NCI-H82 (cell line): ENCODE measurements around the gene ZBED1.
"Not testable (repeated sequence)": the region's sequence is repeated elsewhere in the genome, so short reads cannot be mapped to it uniquely, and the experiment has no call there.

Experiments
- DNase-seq: peaks from one replicate; lab custom pipeline; 2025; lab: John Stamatoyannopoulos, UW

ZBED1 gene

GRCh38 chrX:2500803-2501558 lies at the start of gene ZBED1, which contains the start of gene DHRSX:
ZBED1 (minus strand) TSS chrX:2500976; CDS start chrX:2490719, 10,257 bp downstream.
DHRSX (minus strand) TSS chrX:2500976; CDS start chrX:2500925, 51 bp downstream.
- no peak for DNase-seq

DNA sequence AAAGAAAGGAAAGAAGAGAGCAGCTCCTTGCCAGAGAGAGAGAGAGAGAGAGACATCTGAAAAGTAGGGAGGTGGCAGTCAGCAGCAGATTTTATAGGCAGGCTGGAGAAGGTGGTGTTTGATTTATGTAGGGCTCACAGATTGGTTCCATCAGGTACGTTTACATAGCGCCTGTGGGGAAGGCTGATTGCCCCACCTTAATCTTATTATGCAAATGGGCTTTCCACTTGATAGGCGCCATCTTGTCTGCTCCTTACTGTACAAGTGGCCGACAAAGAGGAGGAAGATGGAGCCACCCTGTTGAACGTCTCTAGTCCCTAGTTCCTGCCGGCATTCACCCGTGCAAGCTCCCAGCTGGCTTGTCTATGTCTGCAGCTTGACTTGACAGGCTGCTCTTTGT lies 49.1 kb upstream of the ZBED1 start:
- DNase-seq = peak; percentile 90

GRCh38 chrX:2548711-2549423 lies 48.1 kb upstream of the ZBED1 start:
- peak; percentile 32 for DNase-seq

- no peak for DNase-seq
Observed at GRCh38 chrX:2547736-2548135, 47.0 kb upstream of the ZBED1 start.

GRCh38 chrX:2546496-2546895 lies 45.7 kb upstream of the ZBED1 start:
- DNase-seq = no peak

DNA sequence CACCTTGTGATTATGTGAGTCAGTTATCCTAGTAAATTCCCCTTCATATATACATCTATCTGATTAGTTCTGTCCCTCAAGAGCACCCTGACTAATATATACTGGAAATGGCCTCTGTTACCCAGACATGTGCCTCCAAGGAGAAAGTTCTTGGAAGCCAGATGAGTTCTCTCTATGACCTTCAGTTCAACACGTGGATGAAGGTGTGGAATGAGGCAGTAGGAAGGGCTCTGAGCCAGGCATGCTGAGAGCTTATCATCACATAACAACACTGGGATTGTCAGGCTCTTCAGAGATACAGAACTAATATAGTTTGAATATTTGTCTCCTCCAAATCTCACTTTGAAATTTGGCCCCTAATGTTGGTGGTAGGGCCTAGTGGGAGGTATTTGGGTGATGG lies 44.4 kb upstream of the ZBED1 start:
- DNase-seq = no peak

DNA sequence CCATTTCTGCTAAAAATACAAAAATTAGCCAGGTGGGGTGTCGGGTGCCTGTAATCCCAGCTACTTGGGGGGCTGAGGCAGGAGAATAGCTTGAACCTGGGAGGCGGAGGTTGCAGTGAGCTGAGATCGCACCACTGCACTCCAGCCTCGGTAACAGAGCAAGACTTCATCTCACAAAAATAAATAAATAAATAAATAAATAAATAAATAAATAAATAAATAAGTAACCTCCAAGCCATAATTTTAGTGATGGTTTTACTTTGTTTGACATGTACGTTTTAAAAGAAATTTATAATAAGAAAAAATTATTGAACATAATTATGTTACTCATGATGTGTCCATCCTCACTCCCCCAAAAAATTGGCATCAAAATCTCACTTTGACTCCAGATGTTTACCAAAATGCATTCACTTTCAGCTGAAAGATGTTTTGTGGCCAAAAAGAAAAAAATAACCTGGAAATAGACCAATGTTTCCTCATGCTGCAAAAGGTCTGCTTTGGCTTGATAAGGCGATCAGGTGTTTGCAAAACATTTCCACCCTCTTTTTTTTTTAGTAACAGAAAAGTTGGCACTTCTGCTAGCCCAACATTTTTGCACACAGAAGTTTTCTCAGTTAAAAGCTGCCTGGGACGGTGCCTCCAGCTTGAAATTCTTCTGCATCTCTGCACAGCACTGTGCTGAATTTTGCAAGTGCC lies 42.2 kb upstream of the ZBED1 start:
- DNase-seq = no peak

GRCh38 chrX:2541603-2542002 lies 40.8 kb upstream of the ZBED1 start:
- no peak for DNase-seq

DNA sequence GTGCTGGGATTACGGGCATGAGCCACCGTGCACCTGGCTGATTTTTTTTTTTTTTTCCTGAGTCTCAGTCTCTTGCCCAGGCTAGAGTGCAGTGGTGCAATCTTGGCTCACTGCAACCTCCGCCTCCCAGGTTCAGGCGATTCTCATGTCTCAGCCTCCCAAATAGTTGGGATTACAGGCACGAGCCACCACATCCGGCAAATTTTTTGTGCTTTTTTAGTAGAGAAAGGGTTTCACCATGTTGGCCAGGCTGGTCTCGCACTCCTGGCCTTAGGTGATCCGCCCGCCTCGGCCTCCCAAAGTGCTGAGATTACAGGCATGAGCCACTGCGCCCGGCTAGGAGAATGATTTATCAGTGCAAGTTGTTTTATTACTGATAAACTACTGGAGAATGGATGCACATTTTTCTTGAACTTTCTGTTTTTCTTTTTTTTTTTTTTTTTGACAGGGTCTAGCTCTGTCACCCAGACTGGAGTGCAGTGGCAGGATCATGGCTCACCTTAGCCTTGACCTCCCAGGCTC lies 39.7 kb upstream of the ZBED1 start:
- no peak for DNase-seq

DNA sequence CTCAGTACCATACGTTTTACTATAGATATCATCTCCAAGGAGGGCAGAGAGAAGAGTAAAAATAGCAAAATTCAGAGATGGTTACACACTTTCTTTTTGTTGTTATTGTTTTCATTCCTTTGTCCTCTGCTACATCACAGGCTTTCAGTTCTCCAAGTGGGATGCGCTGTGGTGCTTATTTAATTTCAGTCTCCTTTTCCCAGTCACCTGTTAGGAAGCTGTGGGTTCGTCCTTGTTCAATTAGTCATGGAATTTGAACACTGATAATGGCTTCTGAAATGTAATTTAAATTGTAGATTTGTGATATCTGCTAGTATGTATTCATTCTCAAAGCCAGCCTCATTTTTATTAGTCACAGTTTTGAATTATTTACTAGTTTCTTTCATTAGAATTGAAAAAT lies 38.8 kb upstream of the ZBED1 start:
- DNase-seq = no peak

GRCh38 chrX:2538031-2538757 lies 37.4 kb upstream of the ZBED1 start:
- no peak for DNase-seq

DNA sequence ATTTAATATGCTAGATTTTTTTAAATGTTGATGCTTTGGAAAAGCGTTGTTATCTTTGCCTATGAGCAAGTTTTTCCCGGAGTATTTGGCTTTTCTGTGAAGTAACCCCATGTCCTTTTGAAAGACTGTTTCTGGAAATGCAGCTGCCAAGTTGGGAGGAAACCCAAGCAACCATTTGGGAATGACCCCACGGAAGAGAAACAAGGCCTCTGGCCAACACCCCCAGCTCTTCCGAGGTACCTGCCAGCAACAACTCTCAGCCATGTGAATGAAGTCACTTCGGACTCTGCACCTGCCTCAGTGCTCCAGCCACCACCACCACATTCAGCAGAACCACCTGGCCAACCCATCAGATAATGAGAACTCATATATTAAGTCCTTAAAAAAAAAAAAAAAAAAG lies 36.2 kb upstream of the ZBED1 start:
- DNase-seq = no peak

DNA sequence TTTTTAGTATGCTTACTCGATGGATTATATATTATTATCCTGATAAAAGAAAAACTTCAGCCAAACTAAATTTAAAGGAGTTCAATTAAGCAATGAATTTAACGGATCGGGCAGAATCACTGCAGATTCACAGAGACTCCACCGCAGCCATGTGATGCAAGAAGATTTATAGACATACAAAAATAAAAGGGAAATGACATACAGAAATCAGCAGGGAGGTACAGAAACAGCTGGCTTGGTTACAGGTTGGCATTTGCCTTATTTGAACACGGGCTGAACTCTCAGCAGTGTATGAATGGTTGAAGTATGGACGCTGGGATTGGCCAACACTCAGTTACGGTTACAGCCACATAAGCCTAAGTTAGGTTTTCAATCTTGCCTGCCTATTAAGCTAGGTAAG lies 35.4 kb upstream of the ZBED1 start:
- DNase-seq = no peak

DNA sequence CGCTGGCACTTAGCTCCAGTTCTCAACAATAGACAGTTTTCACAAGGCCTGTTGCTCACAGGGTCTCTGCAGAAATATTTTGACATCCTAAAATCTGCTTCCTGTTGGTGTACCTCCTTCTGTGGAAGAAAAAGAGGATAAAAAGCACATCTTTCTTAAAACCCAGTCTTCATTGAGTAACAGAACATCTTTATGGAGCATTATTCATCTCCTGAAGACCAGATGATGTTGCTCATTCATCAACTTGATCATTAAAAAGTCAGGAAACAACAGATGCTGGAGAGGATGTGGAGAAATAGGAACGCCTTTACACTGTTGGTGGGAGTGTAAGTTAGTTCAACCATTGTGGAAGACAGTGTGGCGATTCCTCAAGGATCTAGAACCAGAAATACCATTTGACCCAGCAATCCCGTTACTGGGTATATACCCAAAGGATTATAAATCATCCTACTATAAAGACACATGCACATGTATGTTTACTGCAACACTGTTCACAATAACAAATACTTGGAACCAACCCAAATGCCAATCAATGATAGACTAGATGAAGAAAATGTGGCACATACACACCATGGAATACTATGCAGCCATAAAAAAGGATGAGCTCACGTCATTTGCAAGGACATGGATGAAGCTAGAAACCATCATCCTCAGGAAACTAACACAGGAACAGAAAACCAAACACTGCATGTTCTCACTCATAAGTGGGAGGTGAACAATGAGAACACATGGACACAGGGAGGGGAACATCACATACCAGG lies 33.7 kb upstream of the ZBED1 start:
- not testable (repeated sequence) for DNase-seq

DNA sequence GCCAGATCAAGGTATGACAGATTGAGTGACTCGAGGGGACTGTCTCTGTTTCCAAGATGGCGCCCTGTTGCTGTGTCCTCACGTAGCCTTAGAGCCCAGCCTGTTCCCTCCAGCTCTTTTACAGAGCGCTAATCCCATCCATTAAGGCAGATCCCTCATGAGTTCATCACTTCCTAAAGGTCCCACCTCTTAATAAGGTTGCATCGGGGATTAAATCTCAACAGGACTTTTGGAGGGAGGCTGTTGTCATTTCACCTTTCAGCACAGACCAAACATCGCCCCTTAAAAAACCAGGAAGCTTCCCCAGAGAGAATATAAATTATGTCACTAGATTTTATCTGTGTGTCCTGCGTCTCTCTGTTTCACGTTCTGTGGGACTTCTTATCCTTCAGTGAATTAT lies 32.6 kb upstream of the ZBED1 start:
- DNase-seq = peak; percentile 97

GRCh38 chrX:2526390-2526789 lies 25.6 kb upstream of the ZBED1 start:
- no peak for DNase-seq

- DNase-seq = peak; percentile 1
Observed at GRCh38 chrX:2523911-2524310, 23.1 kb upstream of the ZBED1 start.

- DNase-seq = no peak
Observed at GRCh38 chrX:2521927-2522386, 21.2 kb upstream of the ZBED1 start.

DNA sequence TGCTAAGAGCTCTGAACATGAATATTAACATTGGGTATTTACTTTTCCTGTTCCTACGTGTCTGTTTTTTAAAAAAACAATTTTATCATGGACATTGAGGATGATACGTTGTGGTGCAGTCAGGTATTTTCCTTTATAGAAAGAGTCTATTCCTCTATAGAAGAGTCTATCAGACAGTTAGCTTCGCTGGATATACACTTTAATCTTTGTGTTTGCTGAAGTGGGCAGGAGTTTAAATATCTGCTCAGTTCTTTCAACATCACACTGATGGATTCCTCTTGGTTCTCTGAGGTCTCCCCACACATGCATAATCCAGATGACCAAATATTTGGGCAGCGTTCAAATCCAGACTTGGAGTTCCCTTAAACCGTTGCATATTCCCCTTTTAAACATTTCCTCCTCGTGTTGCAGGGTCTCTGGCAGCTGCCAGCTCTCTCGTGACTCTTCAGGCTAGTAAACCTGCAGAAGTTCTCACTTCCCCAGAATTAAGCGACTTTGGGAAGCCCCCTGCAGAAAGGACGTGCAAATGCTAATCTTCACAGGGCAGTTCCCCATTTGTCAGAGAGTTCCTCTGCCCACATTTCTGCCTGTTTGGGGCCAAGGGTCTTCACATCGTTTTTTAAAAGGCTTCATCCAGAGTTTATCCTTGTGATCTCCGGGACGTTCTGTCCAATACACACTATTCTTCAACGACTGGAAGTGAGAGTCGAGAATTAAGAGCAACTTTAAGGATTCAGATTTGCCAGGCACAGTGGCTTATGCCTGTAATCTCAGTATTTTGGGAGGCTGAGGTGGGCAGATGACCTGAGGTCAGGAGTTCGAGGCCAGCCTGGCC lies 20.5 kb upstream of the ZBED1 start:
- no peak for DNase-seq

DNA sequence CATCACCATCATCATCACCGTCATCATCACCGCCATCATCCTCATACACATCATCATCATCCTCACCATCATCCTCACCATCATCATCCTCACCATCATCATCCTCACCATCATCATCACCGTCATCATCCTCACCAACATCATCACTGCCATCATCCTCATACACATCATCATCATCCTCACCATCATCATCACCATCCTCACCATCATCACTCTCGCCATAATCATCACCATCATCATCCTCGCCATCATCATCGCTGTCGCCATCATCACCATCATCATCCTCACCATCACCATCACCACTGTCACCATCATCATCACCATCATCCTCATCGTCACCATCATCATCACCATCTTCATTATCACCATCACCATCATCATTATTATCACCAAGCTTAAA lies 19.8 kb upstream of the ZBED1 start:
- no peak for DNase-seq
